ENCODE results near the gene FOXP1. TPM values are rescaled to one million over a fixed set of nuclear protein-coding genes. Genes with fewer than 3 reads are reported as not detected.
A peak's percentile ranks its signal among the peaks of the same experiment; 100 is the strongest.

The FOXP1 gene
- total and polyA plus RNA-seq, 4 donors, result 4.9 to 35.4 (median 32.0) TPM

DNA sequence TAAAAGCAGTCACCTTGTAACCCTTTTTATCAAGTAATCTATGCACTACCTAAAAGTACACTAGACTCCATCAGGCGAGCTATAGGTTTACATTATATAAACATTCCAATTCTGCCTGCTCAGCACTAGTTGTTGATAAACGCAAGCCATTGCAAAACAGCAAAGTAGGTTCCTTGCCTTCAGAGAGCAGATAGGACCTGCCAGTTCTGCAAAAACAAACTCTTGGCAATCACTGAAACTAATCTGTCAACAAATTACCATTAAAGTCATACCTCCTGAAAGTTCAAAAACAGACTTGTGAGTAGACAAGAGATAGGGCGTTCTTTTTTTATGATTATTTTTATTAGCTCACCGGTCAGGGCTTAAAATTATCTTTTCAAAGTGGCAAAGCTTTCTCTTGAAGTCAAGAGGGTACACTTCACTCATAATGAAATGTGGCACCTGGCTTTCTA is 392.5 kb downstream of the FOXP1 start:
- Histone ChIP-seq H3K27me3 (ENCODE audit: control insufficient read depth in 4 of 4, insufficient read depth in 4 of 4, low read length in 3 of 4) (no peaks in the 10 kb centered on the region), H3K4me3 (ENCODE audit: low read depth in 1 of 3, low read length in 3 of 3) (no peak overlapping the region), H3K27ac (ENCODE audit: low read depth in 1 of 2, low read length in 2 of 2) (peak overlapping the region; percentile 49 to 67), H3K36me3 (ENCODE audit: control insufficient read depth in 4 of 4, insufficient read depth in 3 of 4, low read depth in 1 of 4, low read length in 3 of 4) (no peaks in the 10 kb centered on the region), H3K9ac (ENCODE audit: low read depth in 1 of 2, low read length in 2 of 2) (no peak overlapping the region), H3K4me1 (ENCODE audit: control insufficient read depth in 4 of 4, insufficient read depth in 4 of 4, low read length in 3 of 4) (peaks cover 0 to 11% (median under 1%) of the 10 kb centered on the region in 4 donors), H3K9me3 (ENCODE audit: control insufficient read depth in 4 of 4, low read length in 3 of 4) (no peaks in the 10 kb centered on the region)
- TF ChIP-seq RXRA (IDR thresholded peaks at IDR 0.05), result peak in 1 of 2 donors; percentile 52
- TF ChIP-seq, protein P1, sequence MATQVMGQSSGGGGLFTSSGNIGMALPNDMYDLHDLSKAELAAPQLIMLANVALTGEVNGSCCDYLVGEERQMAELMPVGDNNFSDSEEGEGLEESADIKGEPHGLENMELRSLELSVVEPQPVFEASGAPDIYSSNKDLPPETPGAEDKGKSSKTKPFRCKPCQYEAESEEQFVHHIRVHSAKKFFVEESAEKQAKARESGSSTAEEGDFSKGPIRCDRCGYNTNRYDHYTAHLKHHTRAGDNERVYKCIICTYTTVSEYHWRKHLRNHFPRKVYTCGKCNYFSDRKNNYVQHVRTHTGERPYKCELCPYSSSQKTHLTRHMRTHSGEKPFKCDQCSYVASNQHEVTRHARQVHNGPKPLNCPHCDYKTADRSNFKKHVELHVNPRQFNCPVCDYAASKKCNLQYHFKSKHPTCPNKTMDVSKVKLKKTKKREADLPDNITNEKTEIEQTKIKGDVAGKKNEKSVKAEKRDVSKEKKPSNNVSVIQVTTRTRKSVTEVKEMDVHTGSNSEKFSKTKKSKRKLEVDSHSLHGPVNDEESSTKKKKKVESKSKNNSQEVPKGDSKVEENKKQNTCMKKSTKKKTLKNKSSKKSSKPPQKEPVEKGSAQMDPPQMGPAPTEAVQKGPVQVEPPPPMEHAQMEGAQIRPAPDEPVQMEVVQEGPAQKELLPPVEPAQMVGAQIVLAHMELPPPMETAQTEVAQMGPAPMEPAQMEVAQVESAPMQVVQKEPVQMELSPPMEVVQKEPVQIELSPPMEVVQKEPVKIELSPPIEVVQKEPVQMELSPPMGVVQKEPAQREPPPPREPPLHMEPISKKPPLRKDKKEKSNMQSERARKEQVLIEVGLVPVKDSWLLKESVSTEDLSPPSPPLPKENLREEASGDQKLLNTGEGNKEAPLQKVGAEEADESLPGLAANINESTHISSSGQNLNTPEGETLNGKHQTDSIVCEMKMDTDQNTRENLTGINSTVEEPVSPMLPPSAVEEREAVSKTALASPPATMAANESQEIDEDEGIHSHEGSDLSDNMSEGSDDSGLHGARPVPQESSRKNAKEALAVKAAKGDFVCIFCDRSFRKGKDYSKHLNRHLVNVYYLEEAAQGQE (IDR thresholded peaks at IDR 0.05), result no peak
- TF ChIP-seq HNF4A (conservative IDR thresholded peaks at IDR 0.05), result peak; percentile 35 to 49
- TF ChIP-seq, protein P2, sequence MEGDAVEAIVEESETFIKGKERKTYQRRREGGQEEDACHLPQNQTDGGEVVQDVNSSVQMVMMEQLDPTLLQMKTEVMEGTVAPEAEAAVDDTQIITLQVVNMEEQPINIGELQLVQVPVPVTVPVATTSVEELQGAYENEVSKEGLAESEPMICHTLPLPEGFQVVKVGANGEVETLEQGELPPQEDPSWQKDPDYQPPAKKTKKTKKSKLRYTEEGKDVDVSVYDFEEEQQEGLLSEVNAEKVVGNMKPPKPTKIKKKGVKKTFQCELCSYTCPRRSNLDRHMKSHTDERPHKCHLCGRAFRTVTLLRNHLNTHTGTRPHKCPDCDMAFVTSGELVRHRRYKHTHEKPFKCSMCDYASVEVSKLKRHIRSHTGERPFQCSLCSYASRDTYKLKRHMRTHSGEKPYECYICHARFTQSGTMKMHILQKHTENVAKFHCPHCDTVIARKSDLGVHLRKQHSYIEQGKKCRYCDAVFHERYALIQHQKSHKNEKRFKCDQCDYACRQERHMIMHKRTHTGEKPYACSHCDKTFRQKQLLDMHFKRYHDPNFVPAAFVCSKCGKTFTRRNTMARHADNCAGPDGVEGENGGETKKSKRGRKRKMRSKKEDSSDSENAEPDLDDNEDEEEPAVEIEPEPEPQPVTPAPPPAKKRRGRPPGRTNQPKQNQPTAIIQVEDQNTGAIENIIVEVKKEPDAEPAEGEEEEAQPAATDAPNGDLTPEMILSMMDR (IDR thresholded peaks at IDR 0.05; ENCODE audit: low read depth, low read length, missing input control), result no peak
- TF ChIP-seq EGR1 (IDR thresholded peaks at IDR 0.05; ENCODE audit: low read depth in 2 of 2), result no peak
- peak; percentile 32 to 39 for TF ChIP-seq RAD21 (IDR thresholded peaks at IDR 0.05)
- peak; percentile 46 for TF ChIP-seq FOXA2 (IDR thresholded peaks at IDR 0.05)
- TF ChIP-seq SP1 (IDR thresholded peaks at IDR 0.05), result no peak
- no peak for TF ChIP-seq TAF1 (conservative IDR thresholded peaks at IDR 0.05)
- TF ChIP-seq, protein P3, sequence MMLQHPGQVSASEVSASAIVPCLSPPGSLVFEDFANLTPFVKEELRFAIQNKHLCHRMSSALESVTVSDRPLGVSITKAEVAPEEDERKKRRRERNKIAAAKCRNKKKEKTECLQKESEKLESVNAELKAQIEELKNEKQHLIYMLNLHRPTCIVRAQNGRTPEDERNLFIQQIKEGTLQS (IDR thresholded peaks at IDR 0.05), result no peak
- no peak for TF ChIP-seq GABPA (IDR thresholded peaks at IDR 0.05 in 1 of 2, conservative IDR thresholded peaks at IDR 0.05 in 1 of 2)
- TF ChIP-seq YY1 (IDR thresholded peaks at IDR 0.05), result peak; percentile 31
- peak; percentile 24 for TF ChIP-seq FOXA1 (IDR thresholded peaks at IDR 0.05)
- WGBS, result 31% methylated on average over 4 of the region's 4 CpGs
- DNase-seq (ENCODE audit: low spot score), result no peak

DNA sequence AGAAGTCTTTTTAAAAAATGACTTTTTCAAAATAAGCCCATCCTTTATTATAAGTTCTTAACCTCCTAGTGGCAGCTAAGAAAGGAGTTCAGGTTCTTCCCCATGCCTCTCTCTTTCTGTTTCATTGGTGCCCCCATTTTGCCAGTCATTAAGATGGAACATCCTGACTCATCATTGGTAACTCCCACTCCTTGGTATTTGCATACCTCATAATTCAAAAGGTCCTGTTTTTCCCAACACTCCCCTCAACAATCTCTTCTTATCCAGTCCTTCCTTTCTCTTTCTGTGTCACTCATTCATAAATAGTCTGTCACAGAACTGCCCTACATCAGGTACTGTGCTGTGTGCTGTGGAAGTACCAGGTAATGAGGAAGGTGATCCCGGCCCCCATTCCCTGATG is 394.0 kb downstream of the FOXP1 start:
- Histone ChIP-seq H3K4me1 (ENCODE audit: control insufficient read depth in 4 of 4, insufficient read depth in 4 of 4, low read length in 3 of 4) (peaks cover 0 to 11% (median 0%) of the 10 kb centered on the region in 4 donors), H3K9me3 (ENCODE audit: control insufficient read depth in 4 of 4, low read length in 3 of 4) (no peaks in the 10 kb centered on the region), H3K4me3 (ENCODE audit: low read depth in 1 of 3, low read length in 3 of 3) (no peak overlapping the region), H3K36me3 (ENCODE audit: control insufficient read depth in 4 of 4, insufficient read depth in 3 of 4, low read depth in 1 of 4, low read length in 3 of 4) (no peaks in the 10 kb centered on the region), H3K27ac (ENCODE audit: low read depth in 1 of 2, low read length in 2 of 2) (no peak overlapping the region), H3K9ac (ENCODE audit: low read depth in 1 of 2, low read length in 2 of 2) (no peak overlapping the region), H3K27me3 (ENCODE audit: control insufficient read depth in 4 of 4, insufficient read depth in 4 of 4, low read length in 3 of 4) (no peaks in the 10 kb centered on the region)
- WGBS, result 95% methylated on average over 1 of the region's 1 CpG
- DNase-seq (ENCODE audit: low spot score), result no peak
- TF ChIP-seq HNF4G (IDR thresholded peaks at IDR 0.05) (no peak), FOXA1 (IDR thresholded peaks at IDR 0.05) (no peak), RAD21 (IDR thresholded peaks at IDR 0.05) (no peak), YY1 (IDR thresholded peaks at IDR 0.05) (no peak), NR2F2 (IDR thresholded peaks at IDR 0.05) (no peak), RXRA (IDR thresholded peaks at IDR 0.05) (no peak), GABPA (IDR thresholded peaks at IDR 0.05 in 1 of 2, conservative IDR thresholded peaks at IDR 0.05 in 1 of 2) (no peak), TAF1 (conservative IDR thresholded peaks at IDR 0.05) (no peak), FOXA2 (IDR thresholded peaks at IDR 0.05) (no peak), SP1 (IDR thresholded peaks at IDR 0.05) (no peak)
- TF ChIP-seq, protein P3 (IDR thresholded peaks at IDR 0.05), result no peak
- TF ChIP-seq, protein P4, sequence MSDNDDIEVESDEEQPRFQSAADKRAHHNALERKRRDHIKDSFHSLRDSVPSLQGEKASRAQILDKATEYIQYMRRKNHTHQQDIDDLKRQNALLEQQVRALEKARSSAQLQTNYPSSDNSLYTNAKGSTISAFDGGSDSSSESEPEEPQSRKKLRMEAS (IDR thresholded peaks at IDR 0.05), result no peak
- TF ChIP-seq, protein P5, sequence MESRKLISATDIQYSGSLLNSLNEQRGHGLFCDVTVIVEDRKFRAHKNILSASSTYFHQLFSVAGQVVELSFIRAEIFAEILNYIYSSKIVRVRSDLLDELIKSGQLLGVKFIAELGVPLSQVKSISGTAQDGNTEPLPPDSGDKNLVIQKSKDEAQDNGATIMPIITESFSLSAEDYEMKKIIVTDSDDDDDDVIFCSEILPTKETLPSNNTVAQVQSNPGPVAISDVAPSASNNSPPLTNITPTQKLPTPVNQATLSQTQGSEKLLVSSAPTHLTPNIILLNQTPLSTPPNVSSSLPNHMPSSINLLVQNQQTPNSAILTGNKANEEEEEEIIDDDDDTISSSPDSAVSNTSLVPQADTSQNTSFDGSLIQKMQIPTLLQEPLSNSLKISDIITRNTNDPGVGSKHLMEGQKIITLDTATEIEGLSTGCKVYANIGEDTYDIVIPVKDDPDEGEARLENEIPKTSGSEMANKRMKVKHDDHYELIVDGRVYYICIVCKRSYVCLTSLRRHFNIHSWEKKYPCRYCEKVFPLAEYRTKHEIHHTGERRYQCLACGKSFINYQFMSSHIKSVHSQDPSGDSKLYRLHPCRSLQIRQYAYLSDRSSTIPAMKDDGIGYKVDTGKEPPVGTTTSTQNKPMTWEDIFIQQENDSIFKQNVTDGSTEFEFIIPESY (IDR thresholded peaks at IDR 0.05), result no peak
- TF ChIP-seq, protein P1 (IDR thresholded peaks at IDR 0.05), result no peak
